HG03280 (cell line): Measurements from ENCODE around the gene ASPHD2.
"Not testable (repeated sequence)": the region's sequence is repeated elsewhere in the genome, so short reads cannot be mapped to it uniquely, and the experiment has no call there.

ENCODE experiments used
- ATAC-seq: cut with Tn5 transposase; IDR thresholded peaks from one replicate; pipeline ENCODE4 v1.9.1; 2021; ENCODE audit warnings: mild to moderate bottlenecking, moderate library complexity; ENCODE audit not compliant: unreplicated experiment

Gene ASPHD2

DNA sequence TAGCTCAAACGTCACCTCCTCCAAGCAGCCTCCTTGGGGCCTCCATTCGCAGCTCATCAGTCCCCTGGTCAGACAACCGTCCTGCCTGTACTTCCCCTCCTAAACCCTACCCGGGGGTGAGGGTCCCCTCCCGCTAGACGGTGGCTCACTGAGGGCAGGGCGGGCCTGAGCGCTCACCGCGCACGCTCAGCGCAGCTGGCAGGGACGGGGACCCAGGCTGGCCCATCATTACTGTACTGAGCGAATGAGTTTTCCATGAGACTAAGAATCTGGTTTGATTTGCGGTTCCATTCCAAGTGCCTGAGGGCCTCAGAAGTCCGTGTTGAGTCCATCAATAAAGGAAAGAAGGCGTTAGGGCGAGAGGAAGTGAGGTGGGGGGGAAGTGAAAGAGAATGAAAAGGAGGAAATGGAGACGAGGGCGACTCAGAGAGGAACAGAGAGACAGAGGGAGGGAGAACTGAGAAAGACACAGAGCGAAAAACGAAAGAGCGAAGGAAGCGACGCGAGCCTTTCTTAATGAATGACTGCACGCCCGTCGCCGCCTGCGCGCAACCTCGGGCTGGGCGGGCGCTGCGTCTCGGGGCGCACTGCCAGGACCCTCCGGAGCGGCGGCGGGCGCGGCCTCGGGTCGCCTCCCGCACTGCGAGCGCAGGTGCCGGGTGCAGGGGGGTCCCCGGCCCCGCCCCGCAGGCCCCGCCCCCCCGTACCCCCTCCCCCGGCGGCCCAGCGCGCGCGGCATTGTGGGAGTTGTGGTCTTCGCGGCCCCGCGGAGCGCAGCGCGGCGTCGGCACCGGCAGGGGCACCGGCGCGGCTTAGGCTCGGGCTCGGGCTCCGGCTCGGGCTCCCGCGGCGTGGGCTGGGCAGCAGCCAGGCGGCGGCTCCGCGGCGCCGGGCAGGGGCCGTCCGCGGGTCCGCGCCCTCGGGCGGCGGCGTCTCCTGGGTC lies at the start of gene ASPHD2:
ASPHD2 (plus strand) TSS at position 746 of the 943 bp plus-strand sequence. CDS start 4,356 bp downstream, outside the sequence.
- peak; percentile 72 for ATAC-seq

- no peak for ATAC-seq
Measured at GRCh38 chr22:26380072-26380830, 48.8 kb upstream of the ASPHD2 start.

DNA sequence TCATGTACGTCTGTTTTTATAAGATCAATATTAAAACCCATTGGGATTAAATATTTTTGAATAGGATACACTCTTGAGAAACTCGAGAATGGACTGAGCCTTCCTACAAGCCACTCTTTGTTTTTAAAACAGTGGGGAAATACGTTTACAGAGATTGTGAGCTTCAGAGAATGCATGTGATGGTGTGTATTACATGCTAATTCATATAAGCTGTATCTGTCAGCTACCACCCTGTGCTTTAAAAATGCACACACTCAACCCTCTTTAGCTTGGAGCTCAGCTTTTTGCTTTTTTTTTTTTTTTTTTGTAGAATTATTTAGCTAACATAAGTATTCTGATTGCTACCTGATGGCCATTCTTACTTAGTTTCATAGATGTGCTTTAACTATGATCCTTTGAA lies 46.3 kb upstream of the ASPHD2 start:
- ATAC-seq: no peak

DNA sequence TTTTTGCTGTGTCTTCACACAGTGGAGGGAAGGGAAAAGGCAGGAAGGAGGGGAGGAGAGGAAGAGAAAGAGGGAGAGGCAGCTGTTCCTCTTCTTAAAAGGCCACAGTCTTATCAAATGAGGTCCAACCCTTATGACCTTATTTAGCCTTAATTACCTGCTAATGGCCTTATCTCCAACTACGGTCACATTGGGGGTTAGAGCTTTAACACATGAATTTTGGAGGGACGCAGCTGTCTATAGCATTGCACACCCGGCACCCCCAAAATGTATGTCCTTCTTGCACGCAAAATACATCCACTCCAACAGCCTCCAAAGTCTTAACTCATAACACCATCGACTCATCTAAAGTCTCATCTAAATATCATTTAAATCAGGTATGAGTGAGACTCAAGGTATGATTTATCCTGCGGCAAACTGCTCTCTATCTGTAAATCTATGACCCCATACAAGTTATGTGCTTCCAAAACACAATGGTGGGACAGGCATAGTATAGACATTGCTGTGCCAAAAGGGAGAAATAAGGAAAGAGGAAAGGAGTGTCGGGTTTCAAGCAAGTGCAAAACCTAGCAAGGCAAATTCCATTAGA lies 45.0 kb upstream of the ASPHD2 start:
- ATAC-seq: no peak

DNA sequence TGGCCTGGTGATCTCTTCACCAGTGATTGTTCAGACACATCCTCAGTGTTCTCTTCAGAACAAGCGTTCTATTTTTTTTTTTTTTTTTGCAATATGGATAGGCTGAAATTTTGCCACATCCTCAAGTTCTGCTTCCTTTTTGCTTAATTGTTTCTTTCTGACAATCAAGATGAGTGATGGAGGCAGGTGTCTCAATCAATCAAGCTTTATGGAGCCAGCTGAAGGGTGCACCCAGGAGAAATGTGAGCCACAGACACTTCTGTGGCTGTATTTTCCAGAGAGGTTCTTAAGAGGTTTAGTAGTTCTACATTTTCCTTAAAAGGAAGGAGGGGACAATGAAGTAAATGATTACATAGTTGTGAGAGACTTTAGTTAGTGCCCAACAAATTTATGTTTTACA lies 43.9 kb upstream of the ASPHD2 start:
- ATAC-seq: no peak

DNA sequence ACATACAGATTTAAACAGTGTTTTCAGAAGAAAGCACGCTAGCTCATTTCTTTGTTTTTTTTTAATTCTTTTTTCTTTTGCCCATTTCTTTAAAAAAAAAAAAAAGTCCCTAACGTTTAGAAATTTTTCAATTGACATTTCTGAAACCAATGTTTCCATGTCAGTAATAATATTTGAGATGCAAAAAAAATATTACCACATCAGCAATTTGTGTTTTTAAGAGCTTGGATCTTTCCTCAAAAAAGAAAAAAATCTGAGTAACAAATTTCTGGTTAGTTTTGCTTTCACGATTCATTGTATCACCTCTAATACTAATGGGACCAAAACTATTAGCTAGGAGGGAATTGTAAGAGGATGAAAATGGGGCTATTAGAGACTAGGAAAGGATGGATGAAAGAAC lies 39.9 kb upstream of the ASPHD2 start:
- ATAC-seq: no peak

DNA sequence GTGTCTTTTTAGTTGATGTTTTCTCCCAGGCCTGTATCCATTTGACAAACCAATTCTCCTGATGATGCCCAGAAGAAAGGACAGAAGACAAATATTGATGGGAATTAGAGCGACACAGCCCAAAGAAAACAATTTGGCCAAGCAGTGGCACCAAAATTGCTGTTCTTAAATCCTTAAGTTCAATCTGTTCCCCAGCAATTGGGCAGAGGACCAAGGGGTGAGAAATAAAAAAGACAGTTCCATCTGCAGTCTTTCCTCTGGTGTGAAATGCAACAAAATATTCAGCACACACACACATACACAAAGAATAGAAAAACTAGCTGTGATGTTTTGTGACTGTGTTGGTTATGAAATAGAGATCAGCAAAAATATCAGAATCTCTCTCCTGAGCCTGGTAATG lies 38.0 kb upstream of the ASPHD2 start:
- ATAC-seq: no peak

- no peak for ATAC-seq
Measured at GRCh38 chr22:26391623-26392022, 37.4 kb upstream of the ASPHD2 start.

DNA sequence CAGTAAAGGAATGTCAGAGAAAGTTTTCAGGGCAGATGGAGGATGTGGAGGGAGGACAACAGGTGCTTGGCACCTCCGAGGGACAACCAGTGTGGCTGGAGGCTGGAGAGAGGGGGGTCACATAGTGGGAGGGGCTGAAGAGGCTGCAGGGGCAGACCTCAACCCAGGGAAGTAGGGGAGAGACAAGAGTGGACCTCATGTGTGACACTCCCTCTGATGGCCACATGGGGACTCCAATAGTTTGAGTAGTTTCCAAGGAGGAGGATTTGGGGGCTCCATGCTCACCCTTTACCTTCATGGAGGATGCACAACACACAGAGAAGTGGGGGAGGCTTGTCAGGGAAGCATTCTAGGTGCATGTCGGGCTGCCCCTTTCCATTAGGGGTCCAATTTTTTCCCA lies 35.1 kb upstream of the ASPHD2 start:
- no peak for ATAC-seq

DNA sequence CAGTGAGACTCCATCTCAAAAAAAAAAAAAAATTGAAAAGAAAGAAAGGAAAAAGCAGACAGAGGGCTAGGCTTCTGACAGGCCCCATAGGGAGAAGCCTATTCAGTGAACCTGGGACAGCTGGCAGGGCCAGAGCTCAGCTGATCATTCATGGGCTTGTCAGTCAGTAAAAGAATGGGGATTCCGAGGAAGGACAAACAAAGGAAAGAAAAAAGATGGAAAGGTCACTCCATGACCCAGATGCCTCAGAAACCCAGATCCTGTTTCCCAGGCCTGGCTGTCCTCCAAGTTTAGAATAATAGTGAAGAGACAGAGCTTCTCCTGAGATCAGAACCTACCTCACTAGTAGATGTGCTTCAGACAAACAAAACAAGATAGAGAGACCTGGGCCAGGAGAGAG lies 34.3 kb upstream of the ASPHD2 start:
- ATAC-seq: no peak

- ATAC-seq: no peak
Measured at GRCh38 chr22:26395926-26396325, 33.1 kb upstream of the ASPHD2 start.

GRCh38 chr22:26398741-26399153 lies 30.3 kb upstream of the ASPHD2 start:
- no peak for ATAC-seq

GRCh38 chr22:26399289-26399688 lies 29.8 kb upstream of the ASPHD2 start:
- ATAC-seq: no peak

DNA sequence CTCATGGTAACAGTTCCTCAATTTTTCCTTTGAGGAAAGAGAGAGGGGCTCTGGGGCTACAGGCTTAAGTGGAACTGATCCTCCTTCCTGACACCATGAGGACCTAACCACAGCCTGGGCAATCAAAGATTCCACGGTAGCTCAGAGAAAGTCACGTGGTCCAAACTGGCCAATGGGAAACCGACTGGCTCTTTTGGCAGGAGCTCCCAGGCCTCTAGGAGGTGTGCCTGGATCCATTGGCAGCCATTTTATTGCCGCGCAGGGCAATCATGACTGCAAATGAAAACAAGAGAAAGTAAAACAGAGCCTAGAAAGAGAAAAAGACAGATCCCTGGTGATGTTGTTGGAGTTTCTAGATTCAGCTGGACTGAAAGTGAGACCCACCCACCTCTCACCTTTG lies 27.3 kb upstream of the ASPHD2 start:
- no peak for ATAC-seq

GRCh38 chr22:26404851-26405421 lies 24.1 kb upstream of the ASPHD2 start:
- no peak for ATAC-seq

- no peak for ATAC-seq
Measured at GRCh38 chr22:26406118-26406517, 22.9 kb upstream of the ASPHD2 start.

GRCh38 chr22:26408562-26409220 lies 20.4 kb upstream of the ASPHD2 start:
- not testable (repeated sequence) for ATAC-seq

DNA sequence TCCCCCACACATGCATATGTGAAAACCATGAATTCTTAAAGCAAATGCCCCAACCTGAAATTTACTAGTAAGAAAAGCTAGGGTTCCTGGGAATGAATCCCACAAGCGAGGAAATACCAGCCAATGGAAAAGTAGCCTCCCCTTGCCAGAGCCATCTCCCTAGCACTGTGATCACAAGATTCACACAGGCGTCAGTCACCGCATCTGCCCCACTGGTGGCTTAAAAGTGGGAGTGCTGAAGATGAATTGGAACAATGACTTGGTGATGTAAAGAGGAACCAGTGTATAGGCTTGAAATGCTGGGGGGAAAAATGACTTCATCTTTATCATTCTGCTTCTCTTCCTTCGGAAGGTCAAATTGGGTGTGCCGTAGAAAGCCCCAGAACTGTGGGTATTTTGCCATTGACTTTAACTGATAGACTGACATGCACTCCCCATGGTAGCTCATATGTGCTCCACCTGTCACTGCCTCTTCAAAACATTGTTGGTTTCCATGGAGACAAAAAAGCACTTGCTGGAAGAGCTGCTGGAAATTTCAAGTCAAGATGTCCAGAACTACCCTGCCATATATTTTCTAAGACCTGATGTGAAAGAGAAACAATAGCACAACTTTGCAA lies 19.2 kb upstream of the ASPHD2 start:
- ATAC-seq: no peak

DNA sequence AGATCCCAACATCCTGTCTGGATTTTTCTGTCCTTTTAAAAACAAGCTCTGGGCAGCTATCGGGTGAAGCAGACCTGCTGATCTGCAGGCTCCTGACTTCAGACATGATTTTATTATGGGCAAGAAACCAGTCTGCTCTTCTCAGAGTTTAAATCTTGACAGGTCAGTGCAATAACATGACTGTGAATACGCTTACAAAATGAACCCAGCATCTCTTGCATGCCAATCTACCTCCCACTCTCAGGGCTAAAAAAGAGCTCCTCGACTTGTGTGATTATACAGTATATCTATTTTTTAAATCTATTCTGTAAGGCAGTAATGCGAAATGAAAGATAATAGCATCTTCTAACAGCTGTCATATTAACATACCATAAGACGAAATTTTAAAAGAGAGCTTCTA lies 18.7 kb upstream of the ASPHD2 start:
- ATAC-seq: no peak

GRCh38 chr22:26414347-26414746 lies 14.7 kb upstream of the ASPHD2 start:
- ATAC-seq: no peak
